GM21529 (cell line): Measurements from ENCODE around the gene TNFAIP8L3.

ENCODE experiments used
- ATAC-seq: cut with Tn5 transposase; IDR thresholded peaks from one replicate; pipeline ENCODE4 v1.9.1; 2021; ENCODE audit not compliant: unreplicated experiment

The TNFAIP8L3 gene

GRCh38 chr15:51090753-51091152, 4.0 kb downstream of the TNFAIP8L3 start:
- ATAC-seq, result no peak

GRCh38 chr15:51089699-51090453, 4.8 kb downstream of the TNFAIP8L3 start:
- no peak for ATAC-seq

- ATAC-seq, result no peak
These were observed 5.7 kb downstream of the TNFAIP8L3 start for GRCh38 chr15:51089041-51089440.

- no peak for ATAC-seq
These were observed 6.1 kb downstream of the TNFAIP8L3 start for GRCh38 chr15:51088585-51088984.

GRCh38 chr15:51087513-51087912, 7.2 kb downstream of the TNFAIP8L3 start:
- ATAC-seq, result no peak

DNA sequence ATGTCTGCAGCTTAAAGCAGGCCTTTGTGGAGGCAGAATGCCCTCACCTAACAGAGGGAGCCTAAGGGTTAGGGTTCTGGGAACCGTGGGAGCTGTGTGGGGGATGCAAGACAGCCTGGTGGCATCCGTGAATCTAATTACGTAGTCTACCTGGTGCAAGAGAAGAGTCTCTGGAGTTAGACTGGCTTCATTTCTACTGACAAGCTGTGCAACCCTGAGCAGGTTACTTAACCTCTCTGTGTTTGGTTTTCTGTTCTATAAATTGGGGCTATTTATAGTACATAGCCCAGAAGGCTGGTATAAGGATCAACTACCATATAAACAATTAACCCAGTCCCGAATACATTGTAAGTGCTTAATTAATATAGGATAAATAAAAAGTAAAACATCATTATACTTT, 8.3 kb downstream of the TNFAIP8L3 start:
- no peak for ATAC-seq

GRCh38 chr15:51085764-51086163, 8.9 kb downstream of the TNFAIP8L3 start:
- ATAC-seq, result no peak

DNA sequence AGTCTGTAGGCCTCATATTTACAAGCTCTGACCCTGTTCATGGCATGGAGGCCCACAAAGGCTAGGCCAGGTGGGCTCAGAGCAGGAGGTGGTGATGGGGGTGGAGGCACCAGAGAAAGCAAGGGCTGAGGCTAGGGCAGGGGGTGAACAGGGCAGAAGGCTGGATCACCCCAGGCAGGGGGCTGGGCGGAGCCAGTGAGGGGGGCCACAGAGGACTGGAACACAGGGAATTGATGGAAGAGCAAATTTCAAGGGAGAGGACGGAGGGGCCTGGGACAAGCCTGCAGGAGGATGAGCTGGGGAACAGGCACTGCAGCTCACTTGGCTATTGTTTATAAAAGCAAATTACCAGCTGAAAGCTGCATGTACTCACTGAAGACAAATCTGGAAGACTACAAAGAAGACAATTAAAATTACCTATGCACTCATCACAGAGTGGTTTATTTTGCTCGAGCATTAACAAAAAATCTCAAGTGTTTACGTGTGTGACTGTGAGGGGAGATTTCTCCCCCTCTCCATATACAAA, 11.0 kb downstream of the TNFAIP8L3 start:
- no peak for ATAC-seq

- ATAC-seq, result no peak
These were observed 12.5 kb downstream of the TNFAIP8L3 start for GRCh38 chr15:51082246-51082645.

DNA sequence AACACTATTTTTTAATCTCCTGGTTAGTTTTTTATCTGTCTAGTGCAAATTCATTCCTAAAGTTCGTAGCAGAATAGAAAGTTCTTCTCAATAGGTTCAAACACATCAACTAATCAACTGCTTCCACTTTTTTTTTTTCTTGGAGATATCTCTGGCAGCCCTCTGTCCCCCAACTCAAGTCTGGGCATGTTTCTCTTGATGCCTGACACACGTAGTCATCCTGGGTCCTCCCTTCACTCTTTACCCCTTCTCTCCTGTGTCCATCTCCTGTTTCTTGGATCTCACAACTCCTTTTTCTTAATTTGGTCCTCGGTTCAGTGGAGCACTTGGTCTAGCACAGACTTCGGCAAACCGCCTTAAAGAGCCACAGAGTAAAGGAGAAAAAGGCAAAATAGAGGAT, 14.4 kb downstream of the TNFAIP8L3 start:
- no peak for ATAC-seq

DNA sequence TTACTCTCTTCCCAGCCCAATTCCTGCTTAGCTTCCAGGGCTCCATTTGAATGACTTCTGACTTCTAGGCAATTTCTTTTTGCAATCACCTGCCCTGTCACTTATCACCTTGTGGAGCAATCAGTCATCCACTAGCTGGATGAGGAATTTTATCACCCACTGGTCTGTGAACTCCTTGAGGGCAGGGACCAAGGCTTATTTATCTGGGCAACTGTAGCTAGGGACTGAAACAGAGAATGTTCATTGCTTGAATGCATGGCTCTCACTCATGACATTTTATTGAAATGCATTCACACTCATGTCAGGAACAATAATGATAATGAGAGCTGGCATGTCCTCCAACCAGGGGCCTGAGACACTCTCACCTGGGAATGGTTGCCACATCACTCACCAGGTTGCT, 15.5 kb downstream of the TNFAIP8L3 start:
- no peak for ATAC-seq

DNA sequence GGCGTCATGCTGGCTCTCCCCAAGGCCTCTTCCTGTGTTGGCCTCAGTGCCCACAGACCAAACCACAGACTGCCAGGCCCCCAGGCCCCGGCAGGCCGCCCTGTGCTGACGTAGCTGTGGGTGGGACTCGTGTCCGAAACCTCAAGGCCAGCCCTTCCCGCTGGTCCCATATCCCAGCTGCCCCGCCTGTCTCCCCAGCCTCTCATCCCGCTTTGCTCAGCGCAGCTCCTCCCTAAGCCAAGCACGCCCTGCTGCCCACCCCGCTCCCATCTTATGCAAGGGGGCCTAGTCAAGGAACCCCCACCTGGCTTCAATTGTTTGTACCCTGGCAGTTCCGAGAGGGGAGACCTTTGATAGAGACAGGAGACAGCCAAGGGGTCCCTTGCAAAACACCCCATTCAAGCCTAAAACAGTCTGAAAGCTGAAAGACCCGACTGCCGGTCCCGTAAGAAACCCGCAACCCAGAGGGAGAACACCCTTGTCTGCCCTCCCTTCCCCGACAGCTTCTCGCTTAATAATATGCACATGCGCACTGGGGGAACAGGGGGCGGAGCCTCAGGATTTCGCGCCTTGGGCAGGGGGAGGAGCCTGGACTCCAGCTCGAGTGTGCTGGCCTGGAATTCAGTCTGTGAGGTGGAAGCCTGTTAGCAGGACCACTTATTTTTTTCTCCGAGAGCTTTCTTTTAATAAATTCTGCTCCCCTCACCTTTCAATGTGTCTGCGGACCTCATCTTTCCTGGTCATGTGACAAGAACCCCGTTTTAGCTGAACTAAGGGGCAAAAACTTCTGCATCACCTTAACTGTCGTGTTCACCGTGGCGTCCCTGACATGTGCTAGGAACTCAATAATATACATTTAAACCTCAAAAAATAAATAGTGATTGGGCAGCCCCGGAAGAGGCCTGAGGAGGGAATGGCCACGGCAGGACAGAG, 17.2 kb downstream of the TNFAIP8L3 start:
- ATAC-seq, result no peak

- no peak for ATAC-seq
These were observed 18.0 kb downstream of the TNFAIP8L3 start for GRCh38 chr15:51076524-51077220.

- ATAC-seq, result no peak
These were observed 18.7 kb downstream of the TNFAIP8L3 start for GRCh38 chr15:51075826-51076523.

GRCh38 chr15:51075364-51075763, 19.3 kb downstream of the TNFAIP8L3 start:
- no peak for ATAC-seq

DNA sequence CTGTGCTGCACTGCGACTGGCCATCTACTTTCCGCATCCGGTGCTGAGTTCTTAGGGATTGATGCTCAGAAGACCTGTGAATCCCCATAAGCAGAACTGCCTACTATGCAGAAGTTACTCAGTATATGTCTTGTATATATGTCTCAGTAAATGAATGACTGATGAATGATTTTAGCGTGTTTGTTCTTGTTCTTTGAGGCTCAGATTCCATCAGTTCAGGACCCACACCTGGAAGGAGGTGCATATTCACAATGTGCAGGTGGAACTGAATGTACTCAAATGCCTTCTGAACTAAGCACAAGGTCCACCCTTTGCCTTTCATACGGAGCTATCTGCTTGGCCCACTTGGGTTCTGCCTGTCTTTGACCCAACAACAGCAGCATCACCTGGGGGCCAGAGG, 19.8 kb downstream of the TNFAIP8L3 start:
- no peak for ATAC-seq

DNA sequence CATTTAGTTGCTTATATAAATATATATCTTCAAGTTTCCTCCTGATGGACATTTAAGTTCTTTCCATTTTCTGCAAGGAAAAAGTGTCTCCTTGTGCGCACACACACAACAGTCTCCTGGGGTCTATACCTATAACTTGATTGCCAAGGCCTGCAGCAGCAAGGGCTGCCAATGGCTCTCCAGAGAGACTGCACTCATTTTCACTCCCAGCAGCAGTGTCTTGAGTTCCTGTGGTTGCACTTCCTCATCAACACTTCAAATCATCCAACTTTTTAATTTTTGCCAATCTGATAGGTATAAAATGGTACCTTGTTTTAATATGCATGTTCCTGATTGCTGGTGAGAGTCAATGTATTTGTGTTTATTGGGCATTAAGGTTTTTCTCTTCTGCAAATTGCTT, 23.1 kb downstream of the TNFAIP8L3 start:
- no peak for ATAC-seq

GRCh38 chr15:51069983-51070382, 24.7 kb downstream of the TNFAIP8L3 start:
- no peak for ATAC-seq

- ATAC-seq, result no peak
These were observed 27.2 kb downstream of the TNFAIP8L3 start for GRCh38 chr15:51067510-51067909.

GRCh38 chr15:51065781-51066180, 28.9 kb downstream of the TNFAIP8L3 start:
- no peak for ATAC-seq

DNA sequence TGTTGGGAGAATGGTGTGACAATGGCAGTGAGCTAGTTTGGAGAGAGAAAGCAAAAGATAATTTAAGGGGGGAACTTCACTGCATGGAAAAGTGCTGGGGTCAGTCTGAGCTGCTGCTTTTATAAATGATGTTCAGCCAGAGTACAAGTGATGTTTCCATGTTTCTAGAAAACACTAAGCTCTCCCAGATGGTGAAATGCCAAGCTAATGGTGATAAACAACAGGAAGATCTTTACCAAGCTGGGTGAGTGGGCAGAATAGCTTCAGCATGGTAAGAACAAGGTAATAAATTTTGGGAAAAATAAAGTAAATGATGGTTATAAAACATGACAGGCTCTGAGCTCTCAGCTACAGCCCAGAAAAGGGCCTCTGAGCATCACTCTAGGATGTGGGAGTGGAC, 29.4 kb downstream of the TNFAIP8L3 start:
- ATAC-seq, result no peak
